Common myeloid progenitor, CD34-positive (primary cell): ENCODE measurements around the gene KCNA2.
A peak's percentile ranks its signal among the peaks of the same experiment; 100 is the strongest.

Experiments
- CTCF ChIA-PET: fragments of 350-600 bp; sonication (Branson Sonifier 250); formaldehyde crosslinking; loops from one replicate; lab custom pipeline; 2021; ENCODE audit warnings: antibody characterized with exemption; lab: Charles Lee
- POLR2A ChIA-PET: fragments of 350-600 bp; sonication (Branson Sonifier 250); formaldehyde crosslinking; loops from one replicate; lab custom pipeline; 2021; ENCODE audit warnings: antibody characterized with exemption; lab: Charles Lee
- DNase-seq, 3 donors: peaks; one replicate each; pipeline versions ENCODE4 v3.0.0 to v3.0.0-alpha.2; 2013
- H3K27ac ChIP-seq, 2 experiments: 1 replicate in 1 of 2; 2 replicates in 1 of 2; pipeline ENCODE4 v1.7.0; 2013; ENCODE audit warnings: inconsistent platforms in 2 of 2, low read length in 2 of 2, mild to moderate bottlenecking in 2 of 2, low read depth in 1 of 2, moderate library complexity in 1 of 2; ENCODE audit not compliant: severe bottlenecking in 2 of 2, insufficient read depth in 1 of 2, poor library complexity in 1 of 2
- H3K27me3 ChIP-seq, 5 experiments: replicated peaks in 2 of 5; 1 replicate in 3 of 5; 2 replicates in 2 of 5; pipeline versions ENCODE4 v1.6.1 to v1.7.0; 2013; ENCODE audit warnings: low read length in 4 of 5, mild to moderate bottlenecking in 2 of 5, moderate library complexity in 2 of 5, inconsistent platforms in 1 of 5; ENCODE audit not compliant: insufficient read depth in 5 of 5, control insufficient read depth in 4 of 5
- H3K36me3 ChIP-seq, 4 experiments: 1 replicate in 2 of 4; 2 replicates in 2 of 4; pipeline versions ENCODE4 v1.6.1 to v1.7.0; 2013; ENCODE audit warnings: low read length in 3 of 4, control low read depth in 1 of 4, mild to moderate bottlenecking in 1 of 4; ENCODE audit not compliant: control insufficient read depth in 4 of 4, insufficient read depth in 4 of 4
- H3K4me1 ChIP-seq, 4 experiments: 1 replicate in 3 of 4; 2 replicates in 1 of 4; pipeline versions ENCODE4 v1.6.1 to v1.7.1; 2013; ENCODE audit warnings: low read length in 3 of 4, mild to moderate bottlenecking in 3 of 4, control low read depth in 1 of 4, inconsistent platforms in 1 of 4, moderate library complexity in 1 of 4; ENCODE audit not compliant: control insufficient read depth in 4 of 4, insufficient read depth in 4 of 4; ENCODE audit errors: control extremely low read depth in 1 of 4
- H3K4me3 ChIP-seq, 7 experiments: 1 replicate in 4 of 7; 2 replicates in 3 of 7; pipeline versions ENCODE4 v1.5.1 to v1.7.0; 2013; ENCODE audit warnings: mild to moderate bottlenecking in 7 of 7, low read length in 6 of 7, moderate library complexity in 6 of 7, inconsistent platforms in 2 of 7, low read depth in 2 of 7, control low read depth in 1 of 7; ENCODE audit not compliant: insufficient read depth in 4 of 7, control insufficient read depth in 1 of 7; ENCODE audit errors: extremely low read depth in 1 of 7
- H3K9me3 ChIP-seq, 5 experiments: 1 replicate in 4 of 5; 2 replicates in 1 of 5; pipeline versions ENCODE4 v1.6.1 to v1.7.1; 2013; ENCODE audit warnings: low read length in 4 of 5, mild to moderate bottlenecking in 2 of 5, inconsistent platforms in 1 of 5, low read depth in 1 of 5, moderate library complexity in 1 of 5; ENCODE audit not compliant: control insufficient read depth in 4 of 5, insufficient read depth in 2 of 5; ENCODE audit errors: control extremely low read depth in 1 of 5
- WGBS: methylation state at CpG from one replicate; pipeline ENCODE4 v1.1.5; 2013; ENCODE audit not compliant: insufficient coverage; 5-methylcytosine and 5-hydroxymethylcytosine counted together

Gene KCNA2

DNA sequence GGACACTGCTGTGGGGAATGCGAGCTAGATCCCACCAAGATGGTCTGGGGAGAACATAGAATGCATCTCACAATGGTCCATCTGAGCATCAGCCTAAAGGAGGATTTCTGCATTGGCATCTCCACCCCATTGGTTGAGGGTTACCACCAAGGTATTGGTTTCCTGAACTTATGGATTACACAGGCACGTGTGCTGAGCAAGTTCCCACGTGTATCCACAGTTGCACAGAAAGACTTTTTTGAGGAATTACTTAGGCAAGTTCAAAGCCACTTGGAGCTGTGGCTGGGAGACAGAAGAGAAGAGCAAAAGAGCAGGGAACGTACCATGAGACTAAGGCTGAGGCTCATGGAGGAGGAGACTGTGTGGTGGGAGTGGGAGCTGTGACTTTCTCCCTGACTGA is 43.1 kb downstream of the KCNA2 start:
- POLR2A ChIA-PET = no interaction called here
- Histone ChIP-seq H3K27me3 (peaks cover 3 to 27% (median 22%) of the 10 kb centered on the region in 5 experiments), H3K27ac (no peak overlapping the region), H3K9me3 (no peaks in the 10 kb centered on the region), H3K4me1 (no peaks in the 10 kb centered on the region), H3K36me3 (no peaks in the 10 kb centered on the region), H3K4me3 (no peak overlapping the region)
- WGBS = 97% methylated on average over 3 of the region's 4 CpGs
- no peak for DNase-seq
- CTCF ChIA-PET = interaction anchor here (1.5 kb wide), 1 partner anchor 10 kb away, joined by 5 read pairs; no protein-coding TSS in a partner anchor

- no peak overlapping the region for H3K4me3 ChIP-seq
- ChIA-PET CTCF (interaction anchor here (1.1 kb wide), 1 partner anchor 8 kb away, joined by 4 read pairs; no protein-coding TSS in a partner anchor), POLR2A (no interaction called here)
- no peaks in the 10 kb centered on the region for H3K4me1 ChIP-seq
- DNase-seq = no peak
- no peaks in the 10 kb centered on the region for H3K36me3 ChIP-seq
- H3K27me3 ChIP-seq = peaks cover 3 to 28% (median 19%) of the 10 kb centered on the region in 5 experiments
- H3K9me3 ChIP-seq = no peaks in the 10 kb centered on the region
- 92% methylated on average over 6 of the region's 7 CpGs for WGBS
- no peak overlapping the region for H3K27ac ChIP-seq
Measured at GRCh38 chr1:110561596-110561995, 44.6 kb downstream of the KCNA2 start.

- Histone ChIP-seq H3K4me1 (peaks cover 0 to 11% (median 8%) of the 10 kb centered on the region in 4 experiments), H3K36me3 (no peaks in the 10 kb centered on the region)
- POLR2A ChIA-PET = no interaction called here
Measured at GRCh38 chr1:110559157-110559556, 47.0 kb downstream of the KCNA2 start.

DNA sequence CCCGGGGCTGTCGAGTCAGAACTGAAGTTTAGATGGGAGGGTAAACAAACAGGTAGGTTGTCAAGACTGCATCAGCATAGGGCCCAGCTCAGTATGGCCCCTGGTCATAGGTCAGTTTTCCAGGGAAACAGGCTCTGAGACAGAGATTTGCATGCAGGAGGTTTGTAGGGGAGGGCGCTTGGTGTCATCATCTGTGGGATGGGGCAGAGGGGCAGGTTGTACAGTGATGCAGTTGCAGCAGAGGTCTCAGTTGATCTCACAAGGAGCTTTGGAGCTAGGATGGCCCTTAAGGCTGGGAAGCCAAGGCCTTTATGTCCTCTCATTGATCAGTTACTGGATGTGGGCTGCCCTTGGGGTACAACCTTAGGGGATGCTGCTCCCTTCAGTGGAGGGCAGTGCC is 48.7 kb downstream of the KCNA2 start:
- CTCF ChIA-PET = interaction anchor here (0.8 to 3.4 kb wide), 4 partner anchors 12 to 224 kb away, joined by 3 to 22 read pairs (median 10); partner anchors contain the start of gene KCNA2
- 81% methylated on average over 3 of the region's 3 CpGs for WGBS

More at GRCh38 chr1:110559157-110559556, 47.0 kb downstream of the KCNA2 start:
- H3K27ac ChIP-seq = no peak overlapping the region
- CTCF ChIA-PET = no interaction called here
- H3K27me3 ChIP-seq = peaks cover 0 to 52% (median 26%) of the 10 kb centered on the region in 5 experiments
- H3K4me3 ChIP-seq = no peak overlapping the region
- H3K9me3 ChIP-seq = no peaks in the 10 kb centered on the region
- no peak for DNase-seq
- 54% methylated on average over 4 of the region's 4 CpGs for WGBS

GRCh38 chr1:110556471-110556807 is 49.7 kb downstream of the KCNA2 start:
- no peak overlapping the region for H3K4me3 ChIP-seq
- ChIA-PET CTCF (interaction anchor here (0.7 to 3.4 kb wide), 16 partner anchors 8 to 225 kb away, joined by 3 to 22 read pairs (median 4); partner anchors contain the start of gene KCNA2), POLR2A (no interaction called here)
- no peak for DNase-seq
- H3K4me1 ChIP-seq = peaks cover 0 to 11% (median 8%) of the 10 kb centered on the region in 4 experiments
- peaks cover 5 to 64% (median 35%) of the 10 kb centered on the region in 5 experiments for H3K27me3 ChIP-seq
- no peaks in the 10 kb centered on the region for H3K36me3 ChIP-seq
- H3K27ac ChIP-seq = no peak overlapping the region
- no peaks in the 10 kb centered on the region for H3K9me3 ChIP-seq
- WGBS = 87% methylated on average over 5 of the region's 5 CpGs

More for the DNA sequence above, 48.7 kb downstream of the KCNA2 start:
- H3K4me3 ChIP-seq = no peak overlapping the region
- no peaks in the 10 kb centered on the region for H3K9me3 ChIP-seq
- H3K36me3 ChIP-seq = no peaks in the 10 kb centered on the region
- POLR2A ChIA-PET = no interaction called here
- no peak overlapping the region for H3K27ac ChIP-seq
- peaks cover 5 to 57% (median 28%) of the 10 kb centered on the region in 5 experiments for H3K27me3 ChIP-seq
- peaks cover 0 to 11% (median 8%) of the 10 kb centered on the region in 4 experiments for H3K4me1 ChIP-seq
- DNase-seq = no peak

- H3K27ac ChIP-seq = no peak overlapping the region
- no peaks in the 10 kb centered on the region for H3K9me3 ChIP-seq
- POLR2A ChIA-PET = no interaction called here
- peak overlapping the region in 4 of 7 experiments; percentile 9 to 66 (median 36) for H3K4me3 ChIP-seq
- no peak for DNase-seq
- no peaks in the 10 kb centered on the region for H3K36me3 ChIP-seq
- H3K27me3 ChIP-seq = peaks cover 5 to 65% (median 35%) of the 10 kb centered on the region in 5 experiments
- peaks cover 0 to 11% (median 8%) of the 10 kb centered on the region in 4 experiments for H3K4me1 ChIP-seq
- CTCF ChIA-PET = interaction anchor here (0.6 to 3.4 kb wide), 17 partner anchors 9 to 272 kb away, joined by 3 to 22 read pairs (median 5); partner anchors contain the start of gene KCNA2
- WGBS = 51% methylated on average over 7 of the region's 11 CpGs
Measured at GRCh38 chr1:110555807-110556470, 50.2 kb downstream of the KCNA2 start.
